Tibial artery (tissue), 4 donors: ENCODE results near the gene EXOSC5.
"Not testable (repeated sequence)": the region's sequence is repeated elsewhere in the genome, so short reads cannot be mapped to it uniquely, and the experiment has no call there.

Experiments used
- DNase-seq, 2 donors: peaks; one replicate each; pipeline ENCODE4 v3.0.0-alpha.2; 2019
- H3K27ac ChIP-seq, 2 donors: fragments of 200-600 bp; sonication (generic) in 1 of 2; 1 replicate in 1 of 2; 2 replicates in 1 of 2; pipeline ENCODE4 v1.5.1; 2018 to 2019; ENCODE audit warnings: mild to moderate bottlenecking in 1 of 2
- H3K27me3 ChIP-seq, 2 donors: fragments of 200-600 bp; sonication (generic) in 1 of 2; one replicate each; pipeline versions ENCODE4 v1.5.1 to v1.6.0; 2016 to 2019
- H3K36me3 ChIP-seq, 3 donors: fragments of 200-600 bp; sonication (generic) in 2 of 3; one replicate each; pipeline ENCODE4 v1.5.1; 2016 to 2019; ENCODE audit warnings: mild to moderate bottlenecking in 2 of 3
- H3K4me1 ChIP-seq, 4 donors: fragments of 200-600 bp; sonication (generic) in 2 of 4; 1 replicate in 3 of 4; 2 replicates in 1 of 4; pipeline ENCODE4 v1.5.1; 2016 to 2019
- H3K4me3 ChIP-seq, 2 donors: fragments of 200-600 bp; sonication (generic) in 1 of 2; 1 replicate in 1 of 2; 2 replicates in 1 of 2; pipeline ENCODE4 v1.5.1; 2018 to 2019; ENCODE audit warnings: mild to moderate bottlenecking in 2 of 2
- H3K9me3 ChIP-seq, 3 donors: fragments of 200-600 bp; sonication (generic) in 1 of 3; one replicate each; pipeline ENCODE4 v1.5.1; 2016 to 2019
- intact Hi-C: fragments of 100-400 bp; cut with DNase I; formaldehyde crosslinking; loops from one replicate; pipeline ENCODE4 v1.15.0; 2023; ENCODE audit warnings: low total_unique reads
- TF ChIP-seq, protein P1 (sequence below), 2 experiments: fragments of 200-600 bp in 1 of 2; fragments of 450-650 bp in 1 of 2; IDR thresholded peaks; one replicate each; pipeline ENCODE4 v1.5.1; 2017 to 2019; ENCODE audit warnings: antibody characterized with exemption in 2 of 2, mild to moderate bottlenecking in 1 of 2, moderate library complexity in 1 of 2

Gene EXOSC5

DNA sequence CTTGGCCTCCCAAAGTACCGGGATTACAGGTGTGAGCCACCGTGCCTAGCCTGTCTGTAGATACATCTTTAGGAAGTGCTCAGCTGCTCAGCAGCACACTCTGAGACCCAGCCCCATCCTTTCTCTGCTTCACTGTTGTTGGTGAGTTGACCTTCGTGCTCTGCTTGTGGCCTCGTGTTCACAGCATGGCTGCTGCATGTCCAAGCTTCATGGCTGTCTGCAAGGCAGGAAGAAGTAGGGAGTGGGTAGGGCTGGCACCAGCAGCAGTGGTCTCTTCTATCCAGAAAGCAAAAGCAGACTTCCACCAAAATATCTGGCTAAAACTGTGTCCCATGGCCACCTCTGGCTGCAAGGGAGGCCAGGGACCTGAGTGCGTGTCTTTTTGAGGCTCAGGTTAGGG is 15.8 kb upstream of the EXOSC5 start:
- H3K9me3 ChIP-seq, result no peaks in the 10 kb centered on the region
- peaks cover 0 to 25% (median 7%) of the 10 kb centered on the region in 4 donors for H3K4me1 ChIP-seq
- H3K27me3 ChIP-seq, result no peaks in the 10 kb centered on the region
- peaks cover 53 to 76% (median 64%) of the 10 kb centered on the region in 3 donors for H3K36me3 ChIP-seq
- TF ChIP-seq, protein P1, sequence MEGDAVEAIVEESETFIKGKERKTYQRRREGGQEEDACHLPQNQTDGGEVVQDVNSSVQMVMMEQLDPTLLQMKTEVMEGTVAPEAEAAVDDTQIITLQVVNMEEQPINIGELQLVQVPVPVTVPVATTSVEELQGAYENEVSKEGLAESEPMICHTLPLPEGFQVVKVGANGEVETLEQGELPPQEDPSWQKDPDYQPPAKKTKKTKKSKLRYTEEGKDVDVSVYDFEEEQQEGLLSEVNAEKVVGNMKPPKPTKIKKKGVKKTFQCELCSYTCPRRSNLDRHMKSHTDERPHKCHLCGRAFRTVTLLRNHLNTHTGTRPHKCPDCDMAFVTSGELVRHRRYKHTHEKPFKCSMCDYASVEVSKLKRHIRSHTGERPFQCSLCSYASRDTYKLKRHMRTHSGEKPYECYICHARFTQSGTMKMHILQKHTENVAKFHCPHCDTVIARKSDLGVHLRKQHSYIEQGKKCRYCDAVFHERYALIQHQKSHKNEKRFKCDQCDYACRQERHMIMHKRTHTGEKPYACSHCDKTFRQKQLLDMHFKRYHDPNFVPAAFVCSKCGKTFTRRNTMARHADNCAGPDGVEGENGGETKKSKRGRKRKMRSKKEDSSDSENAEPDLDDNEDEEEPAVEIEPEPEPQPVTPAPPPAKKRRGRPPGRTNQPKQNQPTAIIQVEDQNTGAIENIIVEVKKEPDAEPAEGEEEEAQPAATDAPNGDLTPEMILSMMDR (IDR thresholded peaks at IDR 0.05), result no peak
- H3K4me3 ChIP-seq, result no peak overlapping the region
- no peak overlapping the region for H3K27ac ChIP-seq
- DNase-seq, result no peak
- intact Hi-C loops, result no loop called here

- intact Hi-C loops, result no loop called here
- TF ChIP-seq, protein P1 (IDR thresholded peaks at IDR 0.05), result no peak
- no peak for DNase-seq
- Histone ChIP-seq H3K36me3 (peaks cover 48 to 72% (median 55%) of the 10 kb centered on the region in 3 donors), H3K27ac (no peak overlapping the region), H3K4me1 (peaks cover 0 to 25% (median 8%) of the 10 kb centered on the region in 4 donors), H3K9me3 (no peaks in the 10 kb centered on the region), H3K4me3 (no peak overlapping the region), H3K27me3 (no peaks in the 10 kb centered on the region)
Observed at GRCh38 chr19:41411968-41412265, 14.8 kb upstream of the EXOSC5 start.

GRCh38 chr19:41411100-41411967 is 14.2 kb upstream of the EXOSC5 start:
- intact Hi-C loops, result no loop called here
- no peak for DNase-seq
- Histone ChIP-seq H3K4me3 (no peak overlapping the region), H3K36me3 (peaks cover 42 to 66% (median 51%) of the 10 kb centered on the region in 3 donors), H3K4me1 (peaks cover 0 to 25% (median 8%) of the 10 kb centered on the region in 4 donors), H3K27me3 (no peaks in the 10 kb centered on the region), H3K9me3 (no peaks in the 10 kb centered on the region), H3K27ac (no peak overlapping the region)
- TF ChIP-seq, protein P1 (IDR thresholded peaks at IDR 0.05), result no peak

GRCh38 chr19:41410336-41411054 is 13.3 kb upstream of the EXOSC5 start:
- H3K4me1 ChIP-seq, result peaks cover 0 to 25% (median 8%) of the 10 kb centered on the region in 4 donors
- H3K27me3 ChIP-seq, result no peaks in the 10 kb centered on the region
- intact Hi-C loops, result no loop called here
- no peaks in the 10 kb centered on the region for H3K9me3 ChIP-seq
- H3K4me3 ChIP-seq, result no peak overlapping the region
- TF ChIP-seq, protein P1 (IDR thresholded peaks at IDR 0.05), result no peak
- H3K36me3 ChIP-seq, result peaks cover 37 to 64% (median 47%) of the 10 kb centered on the region in 3 donors
- H3K27ac ChIP-seq, result no peak overlapping the region
- no peak for DNase-seq

- no peaks in the 10 kb centered on the region for H3K27me3 ChIP-seq
- H3K27ac ChIP-seq, result no peak overlapping the region
- H3K4me3 ChIP-seq, result no peak overlapping the region
- no peak for DNase-seq
- peaks cover 0 to 25% (median 8%) of the 10 kb centered on the region in 4 donors for H3K4me1 ChIP-seq
- H3K36me3 ChIP-seq, result peaks cover 26 to 56% (median 35%) of the 10 kb centered on the region in 3 donors
- TF ChIP-seq, protein P1 (IDR thresholded peaks at IDR 0.05), result no peak
- H3K9me3 ChIP-seq, result no peaks in the 10 kb centered on the region
- intact Hi-C loops, result no loop called here
Observed at GRCh38 chr19:41409288-41409687, 12.1 kb upstream of the EXOSC5 start.

GRCh38 chr19:41408846-41409245 is 11.7 kb upstream of the EXOSC5 start:
- H3K9me3 ChIP-seq, intact Hi-C loops, DNase-seq, H3K27me3 ChIP-seq, H3K27ac ChIP-seq, H3K4me3 ChIP-seq: not testable (repeated sequence)
- Histone ChIP-seq H3K4me1 (peaks cover 0 to 25% (median 8%) of the 10 kb centered on the region in 4 donors), H3K36me3 (peaks cover 22 to 51% (median 31%) of the 10 kb centered on the region in 3 donors)
